ENCODE data around the gene C16orf87. TPM values are rescaled to one million over a fixed set of nuclear protein-coding genes. Genes with fewer than 3 reads are reported as not detected.

C16orf87 gene
- total and polyA plus RNA-seq, 2 experiments from 2014 or later = 41.0 to 45.1 TPM

GRCh38 chr16:46813611-46814010 lies 17.4 kb downstream of the C16orf87 start:
- peaks cover 27% of the 10 kb centered on the region for H3K4me1 ChIP-seq (ENCODE audit: low read depth)
- no peak overlapping the region for H3K4me3 ChIP-seq
- no peak for TF ChIP-seq CTCF (IDR thresholded peaks at IDR 0.05; ENCODE audit: low read depth, low read length)
- DNase-seq (ENCODE audit: low read depth in 1 of 2, low spot score in 1 of 2) = no peak
- H3K9me3 ChIP-seq (ENCODE audit: low read depth) = no peaks in the 10 kb centered on the region
- no peaks in the 10 kb centered on the region for H3K27me3 ChIP-seq
- H3K27ac ChIP-seq = peak overlapping the region; percentile 59
- peaks cover under 1% of the 10 kb centered on the region for H3K36me3 ChIP-seq

GRCh38 chr16:46812781-46813540 lies 18.0 kb downstream of the C16orf87 start:
- no peaks in the 10 kb centered on the region for H3K27me3 ChIP-seq
- H3K4me1 ChIP-seq (ENCODE audit: low read depth) = peaks cover 33% of the 10 kb centered on the region
- H3K9me3 ChIP-seq (ENCODE audit: low read depth) = no peaks in the 10 kb centered on the region
- TF ChIP-seq CTCF (IDR thresholded peaks at IDR 0.05; ENCODE audit: low read depth, low read length) = no peak
- DNase-seq (ENCODE audit: low read depth in 1 of 2, low spot score in 1 of 2) = no peak
- H3K27ac ChIP-seq = no peak overlapping the region
- peaks cover 6% of the 10 kb centered on the region for H3K36me3 ChIP-seq
- H3K4me3 ChIP-seq = no peak overlapping the region

- H3K9me3 ChIP-seq (ENCODE audit: low read depth) = no peaks in the 10 kb centered on the region
- H3K4me1 ChIP-seq (ENCODE audit: low read depth) = peaks cover 35% of the 10 kb centered on the region
- no peak overlapping the region for H3K4me3 ChIP-seq
- H3K27ac ChIP-seq = no peak overlapping the region
- DNase-seq (ENCODE audit: low read depth in 1 of 2, low spot score in 1 of 2) = no peak
- TF ChIP-seq CTCF (IDR thresholded peaks at IDR 0.05; ENCODE audit: low read depth, low read length) = no peak
- H3K27me3 ChIP-seq = no peaks in the 10 kb centered on the region
- H3K36me3 ChIP-seq = peaks cover 6% of the 10 kb centered on the region
These were observed 19.3 kb downstream of the C16orf87 start for GRCh38 chr16:46811682-46812081.

- Histone ChIP-seq H3K9me3 (ENCODE audit: low read depth) (no peaks in the 10 kb centered on the region), H3K27me3 (no peaks in the 10 kb centered on the region), H3K36me3 (peaks cover 8% of the 10 kb centered on the region), H3K4me1 (ENCODE audit: low read depth) (peaks cover 35% of the 10 kb centered on the region), H3K27ac (no peak overlapping the region), H3K4me3 (no peak overlapping the region)
- DNase-seq (ENCODE audit: low read depth in 1 of 2, low spot score in 1 of 2) = no peak
- TF ChIP-seq CTCF (IDR thresholded peaks at IDR 0.05; ENCODE audit: low read depth, low read length) = no peak
These were observed 22.0 kb downstream of the C16orf87 start for GRCh38 chr16:46808997-46809396.

- no peak overlapping the region for H3K4me3 ChIP-seq
- no peak overlapping the region for H3K27ac ChIP-seq
- no peaks in the 10 kb centered on the region for H3K27me3 ChIP-seq
- H3K9me3 ChIP-seq (ENCODE audit: low read depth) = no peaks in the 10 kb centered on the region
- no peak for DNase-seq (ENCODE audit: low read depth in 1 of 2, low spot score in 1 of 2)
- peaks cover 31% of the 10 kb centered on the region for H3K4me1 ChIP-seq (ENCODE audit: low read depth)
- peaks cover 17% of the 10 kb centered on the region for H3K36me3 ChIP-seq
- no peak for TF ChIP-seq CTCF (IDR thresholded peaks at IDR 0.05; ENCODE audit: low read depth, low read length)
These were observed 23.6 kb downstream of the C16orf87 start for GRCh38 chr16:46807336-46807735.

All from cardiac muscle cell (in vitro differentiated cells and primary cell).